HEK293 (cell line): ENCODE results near the gene PLD3.

Experiments used
- CTCF ChIA-PET: fragments of 350-600 bp; formaldehyde crosslinking; extraction: SDS; loops from one replicate; lab custom pipeline; 2021; ENCODE audit warnings: antibody characterized with exemption; lab: Yijun Ruan, JAX
- POLR2A ChIA-PET: fragments of 300-600 bp; formaldehyde crosslinking; extraction: SDS; loops from one replicate; lab custom pipeline; 2020; ENCODE audit warnings: antibody characterized with exemption, inconsistent platforms; lab: Yijun Ruan, JAX
- H3K27ac ChIP-seq: fragments of 200-500 bp; sonication (Bioruptor generic); 2 replicates; pipeline ENCODE4 v1.5.1; 2014; ENCODE audit warnings: low read depth, low read length, control low read depth, inconsistent platforms; ENCODE audit errors: extremely low read depth
- H3K36me3 ChIP-seq, 2 experiments: fragments of 200-500 bp in 1 of 2; sonication (Bioruptor generic) in 1 of 2; 1 replicate in 1 of 2; 2 replicates in 1 of 2; pipeline ENCODE4 v1.5.1; 2014 to 2017; ENCODE audit warnings: inconsistent platforms in 2 of 2, low read length in 2 of 2; ENCODE audit not compliant: control insufficient read depth in 2 of 2, insufficient read depth in 1 of 2
- H3K4me1 ChIP-seq: fragments of 200-500 bp; sonication (Bioruptor generic); 2 replicates; pipeline ENCODE4 v1.5.1; 2014; ENCODE audit warnings: mild to moderate bottlenecking, low read length, inconsistent platforms; ENCODE audit not compliant: control insufficient read depth, insufficient read depth
- H3K4me3 ChIP-seq: 2 replicates; pipeline ENCODE4 v1.5.1; 2011; ENCODE audit warnings: low read depth, mild to moderate bottlenecking, control low read depth, low read length, moderate library complexity
- H3K9me3 ChIP-seq: fragments of 200-500 bp; sonication (Bioruptor generic); 2 replicates; pipeline ENCODE4 v1.5.1; 2014; ENCODE audit warnings: low read depth, low read length, inconsistent platforms; ENCODE audit not compliant: control insufficient read depth, insufficient read depth
- CTCF ChIP-seq: fragments of 450-650 bp; formaldehyde crosslinking; IDR thresholded peaks from 2 replicates; pipeline ENCODE4 v1.5.1; 2016; ENCODE audit warnings: missing biosample characterization, missing genetic modification characterization
- GLIS1 ChIP-seq: fragments of 450-650 bp; formaldehyde crosslinking; IDR thresholded peaks from 2 replicates; pipeline ENCODE4 v1.5.1; 2016; ENCODE audit warnings: missing biosample characterization, missing genetic modification characterization
- PRDM10 ChIP-seq: fragments of 450-650 bp; formaldehyde crosslinking; IDR thresholded peaks from 2 replicates; pipeline ENCODE4 v1.5.1; 2016; ENCODE audit warnings: missing biosample characterization, missing genetic modification characterization
- ZBTB17 ChIP-seq: fragments of 450-650 bp; formaldehyde crosslinking; IDR thresholded peaks from 2 replicates; pipeline ENCODE4 v1.5.1; 2016; ENCODE audit warnings: missing biosample characterization, missing genetic modification characterization
- ZBTB6 ChIP-seq: fragments of 450-650 bp; formaldehyde crosslinking; IDR thresholded peaks from 2 replicates; pipeline ENCODE4 v1.5.1; 2017; ENCODE audit warnings: missing biosample characterization, missing genetic modification characterization
- ZFP69B ChIP-seq: fragments of 450-650 bp; formaldehyde crosslinking; IDR thresholded peaks from 2 replicates; pipeline ENCODE4 v1.5.1; 2016; ENCODE audit warnings: missing biosample characterization, missing genetic modification characterization
- ZNF23 ChIP-seq: fragments of 450-650 bp; formaldehyde crosslinking; IDR thresholded peaks from 2 replicates; pipeline ENCODE4 v1.5.1; 2016; ENCODE audit warnings: missing biosample characterization, missing genetic modification characterization, borderline replicate concordance
- ZNF544 ChIP-seq: fragments of 450-650 bp; formaldehyde crosslinking; IDR thresholded peaks from 2 replicates; pipeline ENCODE4 v1.5.0; 2017; ENCODE audit warnings: missing biosample characterization, missing genetic modification characterization
- ZNF549 ChIP-seq: fragments of 450-650 bp; IDR thresholded peaks from 2 replicates; pipeline ENCODE4 v1.5.1; 2018; ENCODE audit warnings: missing biosample characterization, missing genetic modification characterization, mild to moderate bottlenecking, inconsistent platforms, moderate library complexity
- ZNF624 ChIP-seq: fragments of 450-650 bp; formaldehyde crosslinking; IDR thresholded peaks from 2 replicates; pipeline ENCODE4 v1.5.1; 2017; ENCODE audit warnings: missing biosample characterization, missing genetic modification characterization
- ZNF768 ChIP-seq: fragments of 450-650 bp; formaldehyde crosslinking; IDR thresholded peaks from 2 replicates; pipeline ENCODE4 v1.5.1; 2018; ENCODE audit warnings: missing biosample characterization, mild to moderate bottlenecking, missing genetic modification characterization
- ZXDB ChIP-seq: fragments of 450-650 bp; formaldehyde crosslinking; IDR thresholded peaks from 2 replicates; pipeline ENCODE4 v1.5.1; 2016; ENCODE audit warnings: missing biosample characterization, missing genetic modification characterization
- TF ChIP-seq, protein P1 (sequence below): fragments of 450-650 bp; formaldehyde crosslinking; IDR thresholded peaks from 2 replicates; pipeline ENCODE4 v1.5.1; 2016; ENCODE audit warnings: missing biosample characterization, missing genetic modification characterization

PLD3 gene

DNA sequence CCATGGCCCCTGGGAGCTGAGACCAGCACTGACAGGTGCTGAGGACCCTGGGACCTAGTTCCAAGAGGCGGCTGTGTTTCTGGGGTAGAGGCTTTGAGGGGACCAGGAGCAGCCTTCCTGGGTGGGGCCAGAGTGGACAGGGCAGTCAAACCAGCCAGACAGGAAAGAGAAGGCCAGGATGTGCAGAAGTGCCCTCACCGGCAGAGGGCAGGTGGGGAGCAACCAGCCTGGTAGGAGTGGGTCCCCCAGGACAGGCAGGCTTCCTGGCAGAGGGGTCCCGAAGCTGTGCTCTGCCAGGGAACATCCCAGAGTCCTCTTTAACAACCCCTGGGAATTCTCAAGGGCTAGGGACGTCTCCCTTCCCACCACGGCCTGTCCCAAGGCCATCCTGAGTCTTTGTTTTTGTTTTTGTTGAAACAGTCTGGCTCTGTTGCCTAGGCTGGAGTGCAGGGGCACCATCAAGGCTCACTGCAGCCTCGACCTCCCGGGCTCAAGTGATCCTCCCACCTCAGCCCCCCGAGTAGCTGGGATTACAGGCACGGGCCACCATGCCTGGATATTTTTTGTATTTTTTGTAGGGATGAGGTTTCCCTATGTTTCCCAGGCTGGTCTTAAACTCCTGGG lies 44.5 kb downstream of the PLD3 start:
- 0 out of 2 replicates have a peak overlapping the region, but pooled peaks have one; percentile 16 for H3K27ac ChIP-seq
- no peaks in the 10 kb centered on the region for H3K9me3 ChIP-seq
- no peaks in the 10 kb centered on the region for H3K4me1 ChIP-seq
- no peak overlapping the region for H3K4me3 ChIP-seq
- TF ChIP-seq ZNF549 (tag by site-specific recombination), result no peak
- TF ChIP-seq ZNF544, result no peak
- peak; percentile 13; the same call in 1 of the 2 replicates for TF ChIP-seq GLIS1
- no peak for TF ChIP-seq ZBTB17 (tag by site-specific recombination)
- TF ChIP-seq ZNF768 (tag by site-specific recombination), result no peak
- TF ChIP-seq, protein P1, sequence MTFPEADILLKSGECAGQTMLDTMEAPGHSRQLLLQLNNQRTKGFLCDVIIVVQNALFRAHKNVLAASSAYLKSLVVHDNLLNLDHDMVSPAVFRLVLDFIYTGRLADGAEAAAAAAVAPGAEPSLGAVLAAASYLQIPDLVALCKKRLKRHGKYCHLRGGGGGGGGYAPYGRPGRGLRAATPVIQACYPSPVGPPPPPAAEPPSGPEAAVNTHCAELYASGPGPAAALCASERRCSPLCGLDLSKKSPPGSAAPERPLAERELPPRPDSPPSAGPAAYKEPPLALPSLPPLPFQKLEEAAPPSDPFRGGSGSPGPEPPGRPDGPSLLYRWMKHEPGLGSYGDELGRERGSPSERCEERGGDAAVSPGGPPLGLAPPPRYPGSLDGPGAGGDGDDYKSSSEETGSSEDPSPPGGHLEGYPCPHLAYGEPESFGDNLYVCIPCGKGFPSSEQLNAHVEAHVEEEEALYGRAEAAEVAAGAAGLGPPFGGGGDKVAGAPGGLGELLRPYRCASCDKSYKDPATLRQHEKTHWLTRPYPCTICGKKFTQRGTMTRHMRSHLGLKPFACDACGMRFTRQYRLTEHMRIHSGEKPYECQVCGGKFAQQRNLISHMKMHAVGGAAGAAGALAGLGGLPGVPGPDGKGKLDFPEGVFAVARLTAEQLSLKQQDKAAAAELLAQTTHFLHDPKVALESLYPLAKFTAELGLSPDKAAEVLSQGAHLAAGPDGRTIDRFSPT (tag by site-specific recombination), result 0 out of 2 replicates have a peak, but pooled peaks have one; percentile 14
- TF ChIP-seq CTCF, result peak; percentile 65
- no peaks in the 10 kb centered on the region; a peak in 1 of 3 replicates for H3K36me3 ChIP-seq
- ChIA-PET CTCF (interaction anchor here (0.6 to 0.7 kb wide), 2 partner anchors 76 to 104 kb away, joined by 3 to 7 read pairs; no protein-coding TSS in a partner anchor), POLR2A (no interaction called here)

- POLR2A ChIA-PET, result interaction anchor here (0.5 to 1.3 kb wide), 5 partner anchors 9 to 46 kb away, joined by 3 to 5 read pairs (median 3); partner anchors contain the start of genes C19orf47 and PLD3
- CTCF ChIA-PET, result interaction anchor here (0.6 to 1.3 kb wide), 4 partner anchors 9 to 89 kb away, joined by 3 to 7 read pairs (median 5); no protein-coding TSS in a partner anchor
- no peak overlapping the region for H3K27ac ChIP-seq
Measured at GRCh38 chr19:40393894-40394815, 45.7 kb downstream of the PLD3 start.

More at GRCh38 chr19:40393894-40394815, 45.7 kb downstream of the PLD3 start:
- TF ChIP-seq ZFP69B (tag by site-specific recombination), result no peak
- no peak for TF ChIP-seq ZBTB6 (tag by site-specific recombination)
- TF ChIP-seq ZNF23 (tag by site-specific recombination), result no peak
- no peak for TF ChIP-seq ZXDB (tag by site-specific recombination)
- TF ChIP-seq PRDM10 (tag by site-specific recombination), result no peak
- TF ChIP-seq, protein P1 (tag by site-specific recombination), result peak; percentile 55; the same call in 1 of the 2 replicates
- no peak for TF ChIP-seq ZNF624 (tag by site-specific recombination)
- Histone ChIP-seq H3K4me3 (no peak overlapping the region), H3K36me3 (no peaks in the 10 kb centered on the region; a peak in 1 of 3 replicates), H3K4me1 (no peaks in the 10 kb centered on the region), H3K9me3 (no peaks in the 10 kb centered on the region)
